MV-4-11 (cell line): ENCODE data around the gene SNX13.

Experiments used
- DNase-seq: peaks from one replicate; lab custom pipeline; 2025; lab: John Stamatoyannopoulos, UW

Gene SNX13

DNA sequence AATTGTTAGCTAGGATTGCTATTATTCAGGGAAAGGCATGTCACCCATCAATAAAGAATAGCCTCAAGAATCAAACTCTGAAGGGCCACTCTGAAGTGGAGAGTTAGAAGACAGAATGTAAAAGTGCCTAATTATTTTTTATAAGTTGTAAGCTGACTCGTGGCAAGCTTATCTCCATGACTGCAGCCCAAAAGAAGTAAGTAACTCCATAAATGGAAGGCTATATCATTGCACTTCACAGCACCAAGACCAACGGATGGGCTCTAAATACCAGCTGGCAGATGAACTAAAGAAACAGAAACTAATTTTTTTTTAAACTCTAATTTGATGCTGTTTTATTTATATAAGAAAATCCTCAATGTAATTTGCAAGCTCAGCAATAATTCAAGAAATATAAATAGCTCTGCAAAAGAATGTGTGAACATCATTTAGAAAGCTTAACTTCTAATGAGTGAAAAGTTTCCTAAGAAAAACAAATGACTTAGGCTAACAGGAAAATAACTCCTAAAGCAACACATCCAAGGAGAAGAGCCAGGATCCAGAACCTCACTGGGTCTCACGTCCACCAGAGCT is 165.5 kb downstream of the SNX13 start:
- DNase-seq = no peak

DNA sequence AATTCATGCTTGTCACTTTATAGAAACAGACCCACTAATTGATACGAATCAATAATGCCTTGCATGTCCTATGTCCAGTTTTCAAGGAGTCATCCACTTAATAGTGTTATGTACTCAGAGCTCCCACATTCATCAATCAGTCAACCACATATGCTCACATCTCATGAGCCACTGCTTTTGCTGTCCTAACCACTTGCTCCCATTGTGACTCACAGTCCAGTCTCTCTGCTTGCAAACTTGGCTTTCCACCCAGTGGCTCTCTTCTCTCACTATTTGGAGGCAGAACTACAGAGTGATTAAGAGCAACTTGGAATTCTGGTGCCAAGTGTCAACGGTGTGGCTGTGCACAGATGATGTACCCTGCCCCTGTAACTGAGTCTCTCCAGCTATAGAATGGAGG is 166.0 kb downstream of the SNX13 start:
- peak; percentile 69 for DNase-seq

DNA sequence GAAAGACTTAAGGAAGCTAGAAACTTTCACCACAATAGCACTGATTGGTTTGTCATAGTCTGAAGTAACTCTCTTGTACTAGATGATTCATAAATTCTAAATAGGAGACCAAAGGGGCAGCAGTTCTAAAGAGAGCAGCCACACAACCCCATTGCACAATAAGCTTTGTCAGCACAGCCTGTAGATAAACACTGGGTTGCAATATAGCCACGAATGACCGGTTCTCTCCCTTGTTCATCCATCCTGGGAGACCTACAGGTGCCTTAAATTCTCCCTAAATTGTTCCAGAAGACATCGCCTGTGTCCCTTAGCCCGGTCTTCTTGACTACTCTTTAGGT is 167.0 kb downstream of the SNX13 start:
- peak; percentile 97 for DNase-seq

DNA sequence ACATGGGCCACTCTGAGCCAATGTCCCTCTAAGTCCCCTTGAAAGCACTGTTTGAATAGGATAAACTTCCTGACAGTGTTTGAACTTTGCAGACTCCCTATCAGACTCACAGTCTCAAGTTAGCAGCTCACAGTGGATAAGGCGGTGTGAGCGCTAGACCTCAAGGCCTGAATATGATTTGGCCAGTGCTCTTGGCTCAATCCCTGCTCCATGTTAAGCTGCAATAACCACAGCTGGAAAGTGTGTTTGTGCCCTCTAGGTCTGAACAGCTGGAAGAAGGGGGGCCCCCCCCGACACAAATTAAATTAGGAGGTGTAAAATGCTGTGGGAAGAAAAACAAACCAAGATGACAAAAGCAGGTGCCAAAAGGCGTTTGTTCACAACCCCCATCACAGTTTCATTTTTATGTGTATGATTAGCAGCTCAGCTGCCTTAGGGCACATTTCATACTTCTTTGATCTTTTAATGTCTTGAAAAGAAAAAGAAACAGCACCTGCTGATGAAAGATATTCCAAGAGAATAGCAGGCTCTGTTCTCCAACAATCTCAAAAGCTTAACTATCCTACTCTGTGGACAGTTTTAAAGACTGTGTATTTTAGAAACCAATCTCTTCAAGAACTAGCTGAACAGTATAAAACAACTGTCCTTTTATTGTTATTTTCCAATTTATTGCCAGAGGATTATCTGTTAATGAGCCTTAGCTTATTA is 167.6 kb downstream of the SNX13 start:
- peak; percentile 26 for DNase-seq

DNA sequence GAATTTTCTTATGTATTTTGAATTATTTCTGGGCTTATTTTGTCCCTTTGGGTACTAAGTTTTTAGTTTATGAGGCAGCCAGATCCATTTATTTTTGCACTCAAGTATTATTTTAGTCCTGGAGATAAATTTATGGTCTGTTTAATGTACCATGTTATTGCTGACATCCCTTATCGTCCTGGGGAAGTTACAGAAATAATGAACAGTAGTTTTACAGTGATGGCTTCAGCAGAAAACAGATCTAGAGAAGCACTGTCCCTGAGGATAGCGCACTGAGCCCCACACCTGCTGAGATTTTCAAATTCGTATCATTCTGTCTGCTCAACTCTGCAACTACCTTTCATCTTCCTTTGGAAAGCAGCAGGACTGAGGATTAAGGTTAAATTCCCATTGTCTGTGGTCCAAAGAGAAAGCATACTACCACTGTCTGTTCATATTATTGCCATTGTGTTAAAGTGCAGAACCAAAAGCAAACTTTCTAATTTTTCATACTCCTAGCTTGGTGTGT is 168.3 kb downstream of the SNX13 start:
- no peak for DNase-seq

DNA sequence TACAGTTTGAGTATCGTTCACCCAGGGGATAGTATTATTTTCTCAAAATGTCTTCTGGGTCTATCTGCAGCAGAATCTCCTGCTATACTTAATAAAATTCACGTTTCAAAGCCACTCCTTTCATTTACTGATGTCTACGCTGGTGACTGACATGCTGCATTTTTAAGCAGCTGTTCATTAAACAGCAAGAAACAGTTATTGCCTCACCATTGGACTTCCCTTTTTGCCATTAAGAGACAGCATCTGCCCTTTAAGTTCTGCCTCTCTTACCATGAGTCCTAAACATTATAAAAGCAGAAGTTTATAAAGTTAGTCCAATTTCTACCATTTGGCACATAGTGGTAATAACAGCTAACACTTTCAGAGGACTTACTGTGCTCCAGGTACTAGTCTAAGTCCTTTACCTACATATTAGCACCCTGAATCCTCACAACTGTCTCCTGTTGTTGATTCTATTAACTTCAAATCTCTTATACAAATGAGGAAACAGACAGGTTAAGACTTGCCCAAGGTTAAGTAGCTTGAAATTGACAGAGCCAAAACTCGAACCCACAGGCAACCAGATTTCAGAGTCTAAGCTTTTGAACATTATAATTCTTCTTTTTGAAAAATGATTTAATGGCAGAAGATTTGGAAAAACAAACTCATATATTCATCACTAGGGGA is 169.5 kb downstream of the SNX13 start:
- peak; percentile 96 for DNase-seq

DNA sequence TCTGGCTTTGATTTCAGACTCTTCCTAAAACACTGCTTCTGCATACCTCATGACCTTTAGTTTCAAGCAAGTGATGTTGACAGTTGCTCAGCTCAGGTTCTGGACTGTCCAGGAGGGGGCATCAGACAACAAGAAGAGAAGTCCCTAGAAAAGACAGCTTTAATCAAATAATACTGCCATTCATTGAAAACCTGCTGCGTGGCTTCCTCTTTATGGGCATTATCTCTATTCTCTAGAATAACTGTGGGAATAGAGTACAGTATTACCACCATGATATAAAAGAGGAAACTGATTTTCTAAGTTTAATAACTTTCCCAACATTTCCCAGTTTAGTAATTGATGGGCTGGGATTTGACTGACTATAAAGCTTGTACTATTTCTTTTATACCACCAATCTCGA is 170.4 kb downstream of the SNX13 start:
- peak; percentile 83 for DNase-seq

DNA sequence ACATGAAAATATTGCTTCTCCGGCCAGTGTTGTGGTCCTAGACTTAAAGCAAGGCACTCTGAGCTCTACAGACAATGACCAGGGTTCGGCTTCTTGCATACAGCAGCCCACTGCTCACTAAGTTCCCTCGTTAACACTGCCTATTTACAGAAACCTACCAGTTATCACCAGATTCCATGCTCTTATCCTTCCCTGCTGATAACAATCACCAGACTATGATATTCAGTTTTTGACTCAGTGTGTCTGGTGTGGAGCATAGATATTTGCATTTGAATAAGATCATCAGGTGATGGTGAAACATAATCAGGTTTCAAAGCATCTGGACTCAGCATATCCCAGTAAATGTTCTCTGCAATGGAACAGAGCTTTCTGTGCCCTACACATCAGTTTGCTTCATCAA is 182.3 kb downstream of the SNX13 start:
- no peak for DNase-seq

DNA sequence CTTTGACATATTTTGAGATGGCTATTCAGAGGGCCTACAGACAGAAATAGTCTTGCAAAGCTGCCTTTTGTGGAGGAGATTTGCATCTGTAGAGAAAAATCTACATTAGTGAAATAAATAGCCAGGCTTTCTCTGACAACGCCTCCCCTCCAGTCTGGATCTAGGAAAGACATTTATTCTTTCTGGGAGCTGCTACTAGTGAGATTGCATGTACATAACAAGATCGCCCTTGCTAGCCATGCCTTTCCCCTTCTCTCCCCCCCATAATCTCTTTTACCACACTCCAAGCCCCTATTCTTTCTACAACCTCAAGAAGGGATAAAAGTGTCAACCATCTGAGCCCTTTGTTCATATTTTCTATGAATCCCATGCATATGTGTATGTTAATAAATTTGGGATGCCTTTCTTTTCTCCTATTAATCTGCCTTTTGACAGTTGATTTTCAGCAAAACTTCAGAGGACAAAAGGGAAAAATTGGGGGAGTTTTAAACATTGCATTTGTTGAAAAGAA is 194.2 kb downstream of the SNX13 start:
- no peak for DNase-seq

DNA sequence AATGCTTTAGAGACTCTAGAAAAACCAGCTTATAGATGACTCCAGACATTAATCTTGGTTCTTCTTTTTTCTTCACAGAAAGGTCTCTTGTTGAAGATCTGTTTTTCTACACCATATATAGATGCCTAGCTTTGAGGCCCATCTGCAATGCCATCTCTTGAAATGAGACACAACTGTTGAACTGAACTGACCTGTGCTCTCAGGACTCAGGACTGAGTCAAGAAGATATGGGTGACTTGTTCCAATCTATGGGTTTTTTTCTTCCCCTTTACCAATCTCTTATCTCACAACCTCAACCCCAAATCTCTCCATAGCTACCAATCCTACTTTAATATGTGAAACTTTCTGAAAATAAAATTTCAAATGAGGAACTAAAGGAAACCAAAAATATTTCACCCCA is 194.7 kb downstream of the SNX13 start:
- peak; percentile 47 for DNase-seq

DNA sequence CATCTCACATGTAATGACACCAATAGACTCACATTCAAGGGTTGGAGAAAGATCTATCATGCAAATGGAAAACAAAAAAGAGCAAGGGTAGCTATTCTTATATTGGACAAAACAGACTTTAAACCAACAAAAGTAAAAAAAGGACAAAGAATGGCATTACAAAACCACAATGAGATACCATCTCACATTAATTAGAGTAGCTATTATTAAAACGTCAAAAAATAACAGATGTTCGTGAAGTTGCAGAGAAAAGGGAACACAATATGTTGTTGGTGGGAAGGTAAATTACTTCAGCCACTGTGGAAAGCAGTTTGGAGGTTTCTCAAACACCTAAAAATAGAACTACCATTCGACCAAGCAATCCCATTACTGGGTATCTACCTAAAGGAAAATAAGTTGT is 197.0 kb downstream of the SNX13 start:
- no peak for DNase-seq

DNA sequence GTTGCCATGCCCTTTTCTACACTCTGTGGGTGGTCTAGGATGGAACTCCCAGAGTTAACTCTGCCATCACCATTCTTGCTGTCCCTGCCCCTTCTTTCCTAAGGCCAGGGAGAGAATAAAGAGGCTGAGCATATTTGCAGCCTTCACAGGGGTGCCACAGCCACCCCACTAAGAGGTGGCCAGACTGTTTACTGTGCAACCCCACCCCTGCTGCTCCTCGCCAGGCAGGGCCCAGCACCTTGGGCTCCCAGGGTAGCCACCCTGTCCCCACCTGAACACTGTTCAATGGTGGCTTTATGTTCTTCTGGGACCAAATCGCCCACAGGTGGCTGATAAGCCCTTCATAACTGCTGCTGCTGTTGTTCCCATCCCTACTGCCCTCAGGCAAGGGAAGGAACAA is 198.9 kb downstream of the SNX13 start:
- no peak for DNase-seq
